COLO829 (cell line): Measurements from ENCODE around the gene NEURL3.
"Not testable (repeated sequence)": the region's sequence is repeated elsewhere in the genome, so short reads cannot be mapped to it uniquely, and the experiment has no call there.

ENCODE experiments used
- DNase-seq: peaks from one replicate; pipeline ENCODE4 v3.0.0; 2012; ENCODE audit warnings: low spot score

The NEURL3 gene

DNA sequence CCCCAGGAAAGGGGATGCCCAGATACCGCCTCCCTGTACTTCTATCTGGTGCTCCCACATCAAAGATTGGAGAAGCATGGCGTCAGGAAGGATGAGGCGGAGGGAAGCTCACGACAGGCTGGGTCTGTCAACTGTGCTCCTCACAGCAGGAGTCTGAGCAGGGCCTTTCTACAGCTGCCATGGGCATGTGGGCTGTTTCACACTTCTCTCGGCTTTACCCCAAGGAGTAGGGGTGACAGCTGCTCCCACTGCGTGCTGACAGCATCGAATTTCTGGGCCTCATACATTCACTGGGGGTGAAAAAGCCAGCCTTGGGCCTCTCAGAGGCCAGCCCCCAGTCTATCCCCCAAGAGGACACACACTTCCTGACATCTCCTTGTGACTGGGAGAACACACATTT, 21.1 kb downstream of the NEURL3 start:
- no peak for DNase-seq

DNA sequence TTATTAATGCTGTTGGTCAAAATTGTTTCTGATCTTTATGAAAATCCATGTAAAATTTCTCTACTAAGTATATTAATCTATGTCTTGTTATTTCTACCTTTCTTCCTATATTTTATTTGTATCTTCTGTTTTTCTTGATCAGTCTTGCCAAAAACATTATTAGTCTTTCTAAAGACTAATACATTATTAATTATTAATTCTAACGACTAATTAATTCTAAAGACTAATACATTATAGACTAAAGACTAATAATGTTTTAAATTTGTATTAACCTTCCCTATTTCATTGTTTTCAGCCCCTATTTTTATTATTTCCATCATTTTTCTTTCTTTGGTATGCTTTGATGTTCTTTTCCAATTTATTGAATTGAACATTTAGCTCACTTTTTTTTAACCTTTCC, 27.7 kb downstream of the NEURL3 start:
- DNase-seq: no peak

DNA sequence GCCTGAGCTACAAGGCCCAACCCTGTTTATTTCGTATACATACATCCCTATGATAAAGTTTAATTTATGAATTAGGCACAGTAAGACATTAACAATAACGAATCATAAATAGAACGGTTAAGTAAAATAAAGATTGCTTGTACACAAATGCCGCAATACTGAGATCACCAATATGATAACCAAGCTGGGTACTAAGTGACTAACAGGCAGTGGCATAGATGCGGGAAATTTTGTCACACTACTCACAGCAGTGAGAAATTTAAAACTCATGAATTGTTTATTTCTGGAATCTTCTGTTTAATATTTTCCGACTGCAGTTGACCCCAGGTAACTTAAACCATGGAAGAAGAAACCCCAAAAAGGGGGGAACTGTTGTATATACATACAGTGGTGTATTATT, 33.4 kb downstream of the NEURL3 start:
- DNase-seq: no peak

DNA sequence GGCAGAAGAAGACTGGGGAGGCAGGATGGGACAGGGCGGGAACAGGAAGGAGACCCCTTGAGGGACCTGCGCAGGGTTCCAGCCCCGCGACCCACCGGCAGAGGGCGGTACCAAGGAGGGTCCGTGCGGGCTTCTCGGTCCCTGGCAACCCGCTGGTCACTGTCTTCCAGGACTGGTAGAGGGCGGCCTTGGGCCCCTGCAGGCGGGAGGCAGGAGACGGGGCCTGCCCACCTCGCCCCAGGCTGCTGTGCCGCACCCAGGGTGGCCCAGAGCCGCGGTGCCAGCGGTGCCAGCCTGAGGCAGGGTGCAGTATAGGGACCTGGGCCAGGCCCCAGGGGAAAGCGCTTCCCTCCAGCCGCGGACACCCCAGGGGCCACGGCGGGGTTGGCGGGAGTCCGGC, 34.5 kb downstream of the NEURL3 start:
- no peak for DNase-seq

DNA sequence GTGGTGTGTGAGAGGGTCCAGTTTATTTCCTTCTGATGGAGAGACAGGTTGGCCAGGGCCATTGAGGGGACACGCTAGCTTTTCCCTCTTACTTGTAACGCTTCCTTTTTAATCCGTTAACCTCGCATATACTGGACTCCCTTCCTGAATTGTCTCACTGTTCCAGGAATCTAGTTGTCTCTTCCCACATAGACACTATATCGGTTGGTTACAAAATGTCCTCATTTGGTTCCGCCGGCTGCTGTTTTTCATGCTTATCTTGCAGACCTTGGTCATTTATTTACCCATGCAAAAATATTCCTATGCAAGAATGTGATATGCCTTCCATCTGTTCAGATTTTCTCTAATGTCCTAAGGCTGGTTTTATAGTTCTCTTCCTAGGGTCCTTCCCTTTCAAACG, 35.0 kb downstream of the NEURL3 start:
- DNase-seq: no peak

DNA sequence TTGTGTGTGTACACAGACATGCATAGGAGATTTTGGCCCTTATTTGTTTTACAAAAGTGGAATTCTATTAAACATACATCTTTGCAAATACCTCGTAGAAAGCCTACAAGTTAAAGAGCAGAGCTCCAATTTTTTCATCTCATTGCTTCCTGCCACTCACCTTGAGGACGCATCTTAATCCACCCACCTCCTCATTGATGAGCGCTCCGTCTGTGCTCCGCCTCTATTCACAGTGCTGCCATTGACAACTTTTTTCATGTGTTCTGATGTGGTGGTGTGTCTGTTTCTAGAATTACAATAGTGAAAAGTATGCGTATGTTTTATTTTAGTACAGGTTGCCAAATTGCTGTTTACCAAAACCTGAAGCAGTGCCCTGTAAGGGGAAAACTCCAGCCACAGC, 36.3 kb downstream of the NEURL3 start:
- no peak for DNase-seq

DNA sequence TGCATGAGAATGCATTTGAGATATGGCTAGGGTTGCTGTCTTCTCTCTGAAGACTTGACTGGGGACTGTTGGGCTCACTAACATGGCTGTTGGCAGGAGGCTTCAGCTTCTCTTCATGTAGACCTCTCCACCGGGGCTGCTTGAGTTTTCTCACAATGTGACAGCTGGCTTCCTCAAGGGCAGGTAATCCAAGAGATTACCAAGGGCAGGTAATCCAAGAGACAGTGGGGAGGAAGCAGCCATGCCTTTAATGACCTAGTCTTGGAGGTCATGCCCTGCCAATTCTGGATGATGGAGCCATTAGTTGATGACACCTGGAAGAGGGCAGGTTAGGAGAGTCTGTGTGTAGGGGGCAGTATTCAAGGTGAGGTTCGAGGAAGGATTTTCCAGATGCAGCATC, 40.5 kb downstream of the NEURL3 start:
- DNase-seq: no peak

DNA sequence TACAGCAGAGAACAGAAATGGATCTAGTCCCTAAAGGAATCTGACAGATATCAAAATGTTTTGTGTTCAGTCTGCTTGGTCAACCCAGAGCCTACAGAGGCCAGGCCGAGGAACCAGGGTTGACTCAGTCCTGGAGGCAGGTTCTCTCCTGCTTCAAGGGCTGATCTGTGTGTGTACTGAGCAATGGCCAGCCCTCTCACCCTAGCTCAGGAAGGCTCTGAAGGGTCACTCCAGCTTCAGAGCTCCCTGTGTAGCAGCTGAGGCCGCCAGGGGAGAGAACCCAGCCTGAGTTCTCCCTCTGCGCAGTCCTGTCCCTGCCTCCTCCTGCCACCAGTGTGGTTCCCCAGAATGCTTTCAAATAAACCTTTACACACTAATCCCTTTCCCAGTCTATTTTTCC, 41.1 kb downstream of the NEURL3 start:
- no peak for DNase-seq

DNA sequence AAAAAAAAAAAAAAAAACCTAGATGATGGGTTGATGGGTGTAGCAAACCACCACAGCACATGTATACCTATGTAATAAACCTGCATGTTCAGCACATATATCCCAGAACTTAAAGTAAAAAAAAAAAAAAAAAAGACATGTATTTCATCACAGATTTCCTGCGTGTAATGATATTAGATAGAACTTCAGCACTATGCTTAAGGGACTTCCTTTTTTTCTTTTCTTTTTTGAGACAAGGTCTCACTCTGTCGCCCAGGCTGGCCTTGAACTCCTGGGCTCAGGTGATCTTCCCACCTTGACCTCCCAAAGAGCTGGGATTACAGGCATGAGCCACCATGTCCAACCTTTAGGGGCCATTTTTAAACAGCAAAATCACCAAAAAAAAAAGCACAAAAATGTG, 42.0 kb downstream of the NEURL3 start:
- DNase-seq: no peak

DNA sequence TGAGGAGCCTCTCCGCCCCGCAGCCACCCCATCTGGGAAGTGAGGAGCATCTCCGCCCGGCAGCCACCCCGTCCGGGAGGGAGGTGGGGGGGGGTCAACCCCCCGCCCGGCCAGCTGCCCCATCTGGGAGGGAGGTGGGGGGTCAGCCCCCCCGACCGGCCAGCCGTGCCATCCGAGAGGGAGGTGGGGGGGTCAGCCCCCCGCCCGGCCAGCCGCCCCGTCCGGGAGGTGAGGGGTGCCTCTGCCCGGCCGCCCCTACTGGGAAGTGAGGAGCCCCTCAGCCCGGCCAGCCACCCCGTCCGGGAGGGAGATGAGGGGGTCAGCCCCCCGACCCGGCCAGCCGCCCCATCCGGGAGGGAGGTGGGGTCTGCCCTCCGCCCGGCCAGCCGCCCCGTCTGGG, 43.5 kb downstream of the NEURL3 start:
- not testable (repeated sequence) for DNase-seq

DNA sequence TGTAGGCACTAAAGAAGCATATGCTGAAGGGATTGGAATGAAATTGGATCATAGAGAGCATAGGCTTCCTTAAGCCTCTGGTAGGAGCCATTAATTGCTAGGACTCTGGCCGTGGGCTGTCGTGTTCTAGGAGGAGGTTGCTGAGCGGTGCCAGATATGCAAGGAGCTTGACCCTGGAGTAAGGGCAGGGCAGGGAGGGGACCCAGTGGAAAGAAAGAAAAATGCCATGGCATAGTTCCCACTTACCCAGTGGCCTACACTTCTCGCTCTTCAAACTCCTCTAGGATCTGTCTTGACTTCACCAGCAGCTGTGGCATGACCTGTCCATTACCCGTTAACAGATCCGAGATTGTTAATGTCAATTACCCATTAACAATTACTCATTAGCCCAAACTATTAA, 53.1 kb downstream of the NEURL3 start:
- no peak for DNase-seq

DNA sequence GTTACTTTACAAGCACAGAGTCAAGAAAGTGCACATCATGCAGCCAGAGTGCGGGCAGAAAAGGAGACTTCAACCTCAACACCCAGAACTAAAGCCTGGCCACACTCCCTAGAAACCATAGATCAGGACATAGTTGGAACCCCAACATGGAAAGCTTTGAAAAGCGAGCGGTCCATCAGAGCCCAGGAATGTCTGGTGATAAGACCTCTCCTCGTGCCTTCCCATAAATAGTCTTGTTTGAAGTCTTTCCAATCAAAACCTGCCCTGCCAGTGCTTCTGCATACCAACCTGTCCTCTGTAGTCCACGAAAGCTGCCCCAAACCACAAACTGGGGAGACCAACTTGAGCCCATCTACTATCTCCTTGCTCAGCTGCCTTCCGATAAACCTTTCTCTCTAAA, 55.5 kb downstream of the NEURL3 start:
- no peak for DNase-seq

DNA sequence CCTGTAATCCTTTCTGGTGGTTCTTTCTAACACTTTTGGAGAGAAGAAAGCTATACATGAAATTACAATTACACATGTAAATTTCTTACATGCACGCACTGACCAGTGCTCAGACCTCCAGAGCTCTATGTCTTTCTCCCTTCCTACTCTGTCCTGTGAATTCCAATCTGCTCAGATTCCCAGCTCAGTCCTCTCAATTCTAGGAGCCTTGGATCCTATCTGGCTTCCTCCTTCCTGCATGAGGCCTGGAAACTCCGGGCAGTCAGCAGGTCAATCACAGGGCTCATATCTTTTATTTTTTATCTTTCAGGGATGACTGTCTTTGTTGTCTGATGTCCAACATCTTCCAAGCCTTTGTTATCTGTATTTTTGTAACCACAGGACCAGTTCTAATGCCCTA, 56.0 kb downstream of the NEURL3 start:
- no peak for DNase-seq

DNA sequence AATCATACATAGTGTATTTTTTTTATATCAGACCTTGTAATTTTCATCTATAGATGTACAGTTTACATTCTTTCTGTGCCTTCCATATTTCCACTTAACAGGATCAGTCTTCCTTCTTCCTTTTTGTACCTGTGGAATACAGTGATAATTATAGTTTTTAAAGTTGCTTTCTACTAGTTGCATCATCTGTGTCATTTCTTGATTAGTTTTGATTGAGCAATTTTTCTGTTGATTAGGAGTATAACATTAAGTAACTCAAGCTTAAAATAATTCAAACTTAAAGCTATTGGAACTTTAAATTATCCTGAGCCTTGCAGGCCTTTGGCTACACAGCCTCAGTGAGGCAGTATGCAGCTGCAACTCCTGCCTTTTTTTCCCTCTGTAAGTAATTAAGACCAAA, 57.4 kb downstream of the NEURL3 start:
- no peak for DNase-seq
